PC-3 (cell line): ENCODE results near the gene ZNF697.

Experiments
- CTCF ChIP-seq: fragments of 300-600 bp; sonication (generic); conservative IDR thresholded peaks from 2 replicates; pipeline ENCODE4 v1.5.1; 2017; ENCODE audit warnings: antibody characterized with exemption, low read depth, mild to moderate bottlenecking, low read length
- EZH2 ChIP-seq: fragments of 300-600 bp; sonication (generic); IDR thresholded peaks from one replicate; pipeline ENCODE4 v1.6.1; 2017; ENCODE audit warnings: antibody characterized with exemption, mild to moderate bottlenecking, low read length; ENCODE audit not compliant: unreplicated experiment
- EZH2phosphoT487 ChIP-seq: fragments of 300-600 bp; sonication (generic); IDR thresholded peaks from 2 replicates; pipeline ENCODE4 v1.6.1; 2018; ENCODE audit warnings: mild to moderate bottlenecking, antibody characterized with exemption, low read length, borderline replicate concordance

DNA sequence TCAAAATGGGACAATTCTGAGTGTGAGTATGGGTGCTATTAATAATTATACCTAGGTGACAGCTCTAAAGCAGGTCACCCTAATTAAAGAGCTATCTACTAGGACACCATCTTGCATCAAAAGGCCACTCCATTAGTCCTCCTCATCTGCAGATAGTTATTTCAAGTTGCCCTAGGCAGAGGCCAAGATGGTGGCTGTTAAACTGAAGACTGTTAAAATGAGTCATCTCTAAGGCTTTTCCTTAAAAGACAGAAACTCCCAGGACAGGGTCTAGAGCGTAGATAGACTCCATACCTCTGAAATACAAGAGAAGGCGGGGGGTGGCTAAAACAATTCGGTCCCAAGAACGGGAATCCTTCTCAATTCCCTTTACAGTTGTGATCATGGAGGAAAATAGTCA, 4.5 kb upstream of the ZNF697 start:
- TF ChIP-seq CTCF (no peak), EZH2 (no peak), EZH2phosphoT487 (no peak)
